GM12878 (cell line): ENCODE data around the gene SERTAD1. TPM values are rescaled to one million over a fixed set of nuclear protein-coding genes. Genes with fewer than 3 reads are reported as not detected.

ENCODE experiments used
- ATAC-seq: fragments of 200-7000 bp; cut with Tn5 transposase; 3 replicates; pipeline ENCODE4 v1.9.1; 2020; ENCODE audit warnings: mild to moderate bottlenecking, moderate library complexity
- BruUV-seq: library from RNA; stranded (reverse); fragments of 400-500 nt; replicated peaks from 2 replicates; lab custom pipeline; 2021; lab: Mats Ljungman, UMichigan
- CTCF ChIA-PET: fragments of 300-600 bp; sonication (Branson Sonifier 250); formaldehyde crosslinking; extraction: SDS; loops from one replicate; lab custom pipeline; 2021; ENCODE audit warnings: inconsistent platforms; lab: Yijun Ruan, JAX
- POLR2A ChIA-PET: fragments of 350-600 bp; formaldehyde crosslinking; extraction: SDS; loops from one replicate; lab custom pipeline; 2021; ENCODE audit warnings: inconsistent platforms; lab: Charles Lee
- RAD21 ChIA-PET: fragments of 300-600 bp; sonication (Branson Sonifier 250); formaldehyde crosslinking; loops from one replicate; lab custom pipeline; 2023; ENCODE audit warnings: antibody characterized with exemption; ENCODE audit not compliant: unreplicated experiment; lab: Charles Lee
- SMC1A ChIA-PET: fragments of 300-600 bp; sonication (Branson Sonifier 250); formaldehyde crosslinking; loops from one replicate; lab custom pipeline; 2023; ENCODE audit not compliant: unreplicated experiment, uncharacterized antibody; lab: Charles Lee
- DNase-seq: peaks from one replicate; pipeline ENCODE4 v3.0.0-alpha.2; 2011; ENCODE audit warnings: low read depth, low spot score
- FAIRE-seq: peaks from 3 replicates; lab custom pipeline; 2011; peaks lifted over from hg19 to GRCh38; lab: Jason Lieb, UNC
- H2AFZ ChIP-seq: 2 replicates; pipeline ENCODE4 v1.6.0; 2011; ENCODE audit warnings: low read depth, low read length, control low read depth; ENCODE audit not compliant: control insufficient read depth
- H3K27ac ChIP-seq: 2 replicates; pipeline ENCODE4 v1.5.1; 2011; ENCODE audit warnings: control low read depth; ENCODE audit not compliant: control insufficient read depth, insufficient read depth
- H3K27me3 ChIP-seq, 2 experiments: replicated peaks in 1 of 2; 2 replicates each; pipeline versions ENCODE4 v1.6.0 to v1.6.1; 2011; ENCODE audit warnings: low read length in 1 of 2; ENCODE audit not compliant: control insufficient read depth in 2 of 2, insufficient read depth in 2 of 2
- H3K36me3 ChIP-seq, 2 experiments: 2 replicates each; pipeline ENCODE4 v1.5.1; 2011; ENCODE audit warnings: low read length in 1 of 2; ENCODE audit not compliant: control insufficient read depth in 2 of 2, insufficient read depth in 2 of 2
- H3K4me1 ChIP-seq: 2 replicates; pipeline ENCODE4 v1.6.1; 2011; ENCODE audit warnings: mild to moderate bottlenecking, low read length, moderate library complexity, mixed read lengths; ENCODE audit not compliant: control insufficient read depth, insufficient read depth
- H3K4me2 ChIP-seq: 2 replicates; pipeline ENCODE4 v1.6.0; 2011; ENCODE audit warnings: control low read depth; ENCODE audit not compliant: control insufficient read depth, insufficient read depth
- H3K4me3 ChIP-seq: fragments of 200-600 bp; sonication (generic); 2 replicates; pipeline ENCODE4 v1.5.1; 2016
- H3K79me2 ChIP-seq: 2 replicates; pipeline ENCODE4 v1.6.0; 2011; ENCODE audit warnings: low read length; ENCODE audit not compliant: control insufficient read depth, insufficient read depth
- H3K9ac ChIP-seq: 2 replicates; pipeline ENCODE4 v1.8.0; 2011; ENCODE audit warnings: low read length, control low read depth, mixed read lengths; ENCODE audit not compliant: control insufficient read depth, insufficient read depth
- H3K9me3 ChIP-seq: replicated peaks from 3 replicates; pipeline ENCODE4 v1.5.1; 2011; ENCODE audit warnings: mild to moderate bottlenecking, low read length; ENCODE audit not compliant: control insufficient read depth, insufficient read depth
- H4K20me1 ChIP-seq: 2 replicates; pipeline ENCODE4 v1.6.0; 2011; ENCODE audit not compliant: control insufficient read depth, insufficient read depth
- CBX5 ChIP-seq: sonication (generic); IDR thresholded peaks from 2 replicates; pipeline ENCODE4 v1.6.1; 2016; ENCODE audit warnings: low read depth, moderate library complexity, mild to moderate bottlenecking, inconsistent platforms
- CREM ChIP-seq: IDR thresholded peaks from 2 replicates; pipeline ENCODE4 v1.6.1; 2014; ENCODE audit warnings: antibody characterized with exemption, low read depth
- E4F1 ChIP-seq: fragments of 450-650 bp; IDR thresholded peaks from 2 replicates; pipeline ENCODE4 v1.6.1; 2018; ENCODE audit warnings: borderline replicate concordance, mild to moderate bottlenecking; ENCODE audit not compliant: partially characterized antibody
- EP300 ChIP-seq, 2 experiments: fragments of 150-350 bp in 1 of 2; IDR thresholded peaks; 2 replicates each; pipeline ENCODE4 v1.6.1; 2011 to 2012; ENCODE audit warnings: low read depth in 2 of 2, low read length in 2 of 2, borderline replicate concordance in 1 of 2, improper control_type of control experiment in 1 of 2, inconsistent platforms in 1 of 2; ENCODE audit not compliant: control insufficient read depth in 1 of 2
- HDGF ChIP-seq: fragments of 450-650 bp; IDR thresholded peaks from 2 replicates; pipeline ENCODE4 v1.6.1; 2016; ENCODE audit warnings: antibody characterized with exemption
- IKZF1 ChIP-seq: fragments of 450-650 bp; conservative IDR thresholded peaks from 2 replicates; pipeline ENCODE4 v1.6.1; 2017; ENCODE audit warnings: antibody characterized with exemption, mild to moderate bottlenecking
- KLF5 ChIP-seq: fragments of 450-650 bp; IDR thresholded peaks from 2 replicates; pipeline ENCODE4 v1.6.1; 2014; ENCODE audit warnings: mild to moderate bottlenecking; ENCODE audit not compliant: partially characterized antibody
- PAX5 ChIP-seq: IDR thresholded peaks from 2 replicates; pipeline ENCODE4 v1.6.1; 2011; ENCODE audit warnings: low read depth, low read length, borderline replicate concordance
- SMC3 ChIP-seq: IDR thresholded peaks from 2 replicates; pipeline ENCODE4 v1.6.1; 2011; ENCODE audit warnings: low read length, improper control_type of control experiment, borderline replicate concordance
- SRF ChIP-seq, 2 experiments: IDR thresholded peaks; 2 replicates each; pipeline ENCODE4 v1.6.1; 2011; ENCODE audit warnings: low read depth in 2 of 2, low read length in 2 of 2, mild to moderate bottlenecking in 1 of 2, moderate library complexity in 1 of 2
- ZBTB40 ChIP-seq: fragments of 450-650 bp; IDR thresholded peaks from 2 replicates; pipeline ENCODE4 v1.6.1; 2016; ENCODE audit warnings: mild to moderate bottlenecking, moderate library complexity, borderline replicate concordance
- WGBS: methylation state at CpG from one replicate; pipeline ENCODE4 v1.1.6; 2016; ENCODE audit warnings: low lambda C conversion rate; ENCODE audit not compliant: insufficient replicate concordance, insufficient coverage; ENCODE audit errors: missing lambda C conversion rate; 5-methylcytosine and 5-hydroxymethylcytosine counted together
- in situ Hi-C: fragments of 300-500 bp; cut with MboI; formaldehyde crosslinking; loops from 9 replicates; pipeline ENCODE4 v1.14.3; 2018; ENCODE audit warnings: mixed read lengths
- intact Hi-C: fragments of 100-400 bp; cut with micrococcal nuclease; formaldehyde crosslinking; loops from one replicate; pipeline ENCODE4 v1.14.2; 2022; ENCODE audit not compliant: unreplicated experiment
- polyA plus RNA-seq, 11 experiments: library from polyadenylated mRNA; depleted of rRNA in 4 of 11; unstranded in 6 of 11; stranded (reverse) in 5 of 11; fragments of >200 nt; fragmentation: Nextera tagmentation in 4 of 11; fragmentation: Illumina TruSeq in 1 of 11; extraction: Ambion mirVana in 4 of 11; extraction: Trizol in 1 of 11; gene quantifications; 1 replicate in 1 of 11; 2 replicates in 10 of 11; pipeline versions ENCODE4 v1.2.1 to v1.2.3, GENCODE V29; 2011 to 2016; ENCODE audit warnings: inconsistent platforms in 2 of 11, missing spikeins in 2 of 11, low read depth in 1 of 11
- total RNA-seq, 4 experiments: library from RNA; depleted of rRNA in 3 of 4; stranded (reverse); fragments of >200 nt in 3 of 4; fragmentation: Illumina TruSeq in 1 of 4; extraction: Trizol in 1 of 4; gene quantifications; 2 replicates each; pipeline versions ENCODE4 v1.2.1 to v1.2.3, GENCODE V29; 2013 to 2021
- TF ChIP-seq, protein P1 (sequence below), 3 experiments: IDR thresholded peaks in 2 of 3; conservative IDR thresholded peaks in 1 of 3; 2 replicates each; pipeline ENCODE4 v1.5.1; 2011; ENCODE audit warnings: low read depth in 3 of 3, low read length in 3 of 3, mild to moderate bottlenecking in 3 of 3, control low read depth in 2 of 3, moderate library complexity in 2 of 3, inconsistent platforms in 1 of 3, mixed read lengths in 1 of 3; ENCODE audit not compliant: control insufficient read depth in 2 of 3, insufficient read depth in 1 of 3; ENCODE audit errors: extremely low read depth in 1 of 3

Gene SERTAD1
- total and polyA plus RNA-seq, 10 of the 15 experiments (the other 5 are each of a cell fraction or from before 2014, with no cell fraction given): 0.23 to 14.2 (median 8.0) TPM

- TF ChIP-seq ZBTB40 (no peak), PAX5 (no peak), SRF (IDR thresholded peaks at IDR 0.05; ENCODE audit: low read depth in 2 of 2, low read length in 2 of 2) (no peak), CBX5 (no peak), HDGF (no peak), EP300 (IDR thresholded peaks at IDR 0.05; ENCODE audit: borderline replicate concordance in 1 of 2, control insufficient read depth in 1 of 2, low read depth in 2 of 2, low read length in 2 of 2) (no peak), KLF5 (no peak), CREM (no peak), IKZF1 (0 out of 2 replicates have a peak, but pooled peaks have one; percentile 26), E4F1 (no peak), SMC3 (peak; percentile 34; the same call in 1 of the 2 replicates)
- TF ChIP-seq, protein P1, sequence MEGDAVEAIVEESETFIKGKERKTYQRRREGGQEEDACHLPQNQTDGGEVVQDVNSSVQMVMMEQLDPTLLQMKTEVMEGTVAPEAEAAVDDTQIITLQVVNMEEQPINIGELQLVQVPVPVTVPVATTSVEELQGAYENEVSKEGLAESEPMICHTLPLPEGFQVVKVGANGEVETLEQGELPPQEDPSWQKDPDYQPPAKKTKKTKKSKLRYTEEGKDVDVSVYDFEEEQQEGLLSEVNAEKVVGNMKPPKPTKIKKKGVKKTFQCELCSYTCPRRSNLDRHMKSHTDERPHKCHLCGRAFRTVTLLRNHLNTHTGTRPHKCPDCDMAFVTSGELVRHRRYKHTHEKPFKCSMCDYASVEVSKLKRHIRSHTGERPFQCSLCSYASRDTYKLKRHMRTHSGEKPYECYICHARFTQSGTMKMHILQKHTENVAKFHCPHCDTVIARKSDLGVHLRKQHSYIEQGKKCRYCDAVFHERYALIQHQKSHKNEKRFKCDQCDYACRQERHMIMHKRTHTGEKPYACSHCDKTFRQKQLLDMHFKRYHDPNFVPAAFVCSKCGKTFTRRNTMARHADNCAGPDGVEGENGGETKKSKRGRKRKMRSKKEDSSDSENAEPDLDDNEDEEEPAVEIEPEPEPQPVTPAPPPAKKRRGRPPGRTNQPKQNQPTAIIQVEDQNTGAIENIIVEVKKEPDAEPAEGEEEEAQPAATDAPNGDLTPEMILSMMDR (IDR thresholded peaks at IDR 0.05 in 2 of 3, conservative IDR thresholded peaks at IDR 0.05 in 1 of 3; ENCODE audit: control insufficient read depth in 2 of 3, extremely low read depth in 1 of 3, insufficient read depth in 1 of 3, low read depth in 3 of 3, low read length in 3 of 3): peak; percentile 19 to 67 (median 52); a peak in 5 of 6 replicates
- H3K4me2 ChIP-seq: no peak overlapping the region
- WGBS: 19% methylated on average over 9 of the region's 9 CpGs
- no peaks in the 10 kb centered on the region for H4K20me1 ChIP-seq
- H3K4me1 ChIP-seq: no peaks in the 10 kb centered on the region
- intact Hi-C loops (no loop called here), in situ Hi-C loops (no loop called here)
- no peaks in the 10 kb centered on the region for H3K36me3 ChIP-seq
- CTCF ChIA-PET: interaction anchor here (0.8 kb wide), 1 partner anchor 28 kb away, joined by 3 read pairs; no protein-coding TSS in a partner anchor
- RAD21 ChIA-PET: no interaction called here
- no peak overlapping the region for H3K9ac ChIP-seq
- H3K4me3 ChIP-seq: no peak overlapping the region
- SMC1A ChIA-PET: no interaction called here
- POLR2A ChIA-PET: no interaction called here
- no peak overlapping the region for H3K27ac ChIP-seq
- no peaks in the 10 kb centered on the region for H3K27me3 ChIP-seq
- H3K9me3 ChIP-seq: no peaks in the 10 kb centered on the region
- no TSS peak for BruUV-seq
- FAIRE-seq (no peak), DNase-seq (no peak), ATAC-seq (peak; percentile 90)
- no peak overlapping the region for H2AFZ ChIP-seq
- H3K79me2 ChIP-seq: no peaks in the 10 kb centered on the region
Measured at GRCh38 chr19:40392894-40393517, 32.8 kb downstream of the SERTAD1 start.
